Smooth muscle cell (in vitro differentiated cells): Measurements from ENCODE around the gene PRSS1. TPM values are rescaled to one million over a fixed set of nuclear protein-coding genes. Genes with fewer than 3 reads are reported as not detected.

ENCODE experiments used
- DNase-seq: peaks from one replicate; lab custom pipeline; 2025; ENCODE audit not compliant: unreplicated experiment; lab: John Stamatoyannopoulos, UW
- H2AFZ ChIP-seq: fragments of 200-600 bp; sonication (generic); 2 replicates; pipeline ENCODE4 v1.6.0; 2016; ENCODE audit warnings: antibody characterized with exemption, low read depth, mild to moderate bottlenecking
- H3F3A ChIP-seq: fragments of 200-600 bp; sonication (generic); 2 replicates; pipeline ENCODE4 v1.6.0; 2017; ENCODE audit warnings: antibody characterized with exemption, low read depth
- H3K27ac ChIP-seq: fragments of 200-600 bp; sonication (generic); 2 replicates; pipeline ENCODE4 v1.5.1; 2016; ENCODE audit warnings: low read depth, mild to moderate bottlenecking
- H3K27me3 ChIP-seq: fragments of 200-600 bp; sonication (generic); 2 replicates; pipeline ENCODE4 v1.6.1; 2016; ENCODE audit warnings: low read depth, mild to moderate bottlenecking
- H3K36me3 ChIP-seq: fragments of 200-600 bp; sonication (generic); 2 replicates; pipeline ENCODE4 v1.5.1; 2016; ENCODE audit warnings: low read depth
- H3K4me1 ChIP-seq: fragments of 200-600 bp; sonication (generic); 2 replicates; pipeline ENCODE4 v1.5.1; 2016; ENCODE audit warnings: low read depth
- H3K4me2 ChIP-seq: fragments of 200-600 bp; sonication (generic); 2 replicates; pipeline ENCODE4 v1.6.0; 2016; ENCODE audit warnings: mild to moderate bottlenecking
- H3K4me3 ChIP-seq: fragments of 200-600 bp; sonication (generic); 2 replicates; pipeline ENCODE4 v1.5.1; 2016; ENCODE audit warnings: mild to moderate bottlenecking
- H3K79me2 ChIP-seq: fragments of 200-600 bp; sonication (generic); 2 replicates; pipeline ENCODE4 v1.6.0; 2016; ENCODE audit warnings: low read depth, mild to moderate bottlenecking
- H3K9ac ChIP-seq: fragments of 200-600 bp; sonication (generic); 2 replicates; pipeline ENCODE4 v1.6.0; 2016; ENCODE audit warnings: low read depth
- H3K9me3 ChIP-seq: fragments of 200-600 bp; sonication (generic); replicated peaks from 2 replicates; pipeline ENCODE4 v1.5.1; 2016; ENCODE audit warnings: low read depth
- H4K20me1 ChIP-seq: fragments of 200-600 bp; sonication (generic); 2 replicates; pipeline ENCODE4 v1.6.0; 2016; ENCODE audit warnings: low read depth
- CTCF ChIP-seq: fragments of 200-600 bp; sonication (generic); IDR thresholded peaks from 2 replicates; pipeline ENCODE4 v1.5.1; 2017; ENCODE audit warnings: borderline replicate concordance, mild to moderate bottlenecking, antibody characterized with exemption; ENCODE audit not compliant: insufficient read depth, poor library complexity, severe bottlenecking
- WGBS: methylation state at CpG from one replicate; pipeline ENCODE4 v1.1.7; 2016; ENCODE audit warnings: low lambda C conversion rate; 5-methylcytosine and 5-hydroxymethylcytosine counted together
- polyA plus RNA-seq: library from polyadenylated mRNA; unstranded; fragments of >200 nt; fragmentation: Nextera tagmentation; extraction: Ambion mirVana; gene quantifications from 2 replicates; pipeline ENCODE4 v1.2.1, GENCODE V29; 2016
- total RNA-seq: library from RNA; depleted of rRNA; stranded (reverse); fragments of >200 nt; gene quantifications from 2 replicates; pipeline ENCODE4 v1.2.3, GENCODE V29; 2014

The PRSS1 gene
- total and polyA plus RNA-seq, 2 experiments from 2014 or later: not detected

GRCh38 chr7:142784716-142785115 is 35.4 kb downstream of the PRSS1 start:
- Histone ChIP-seq H2AFZ (no peak overlapping the region), H3K9ac (no peak overlapping the region), H3K27ac (no peak overlapping the region), H3K9me3 (no peaks in the 10 kb centered on the region), H3K4me1 (no peaks in the 10 kb centered on the region), H3F3A (no peaks in the 10 kb centered on the region), H3K36me3 (no peaks in the 10 kb centered on the region), H3K4me2 (no peak overlapping the region), H4K20me1 (no peaks in the 10 kb centered on the region), H3K27me3 (peaks cover 6% of the 10 kb centered on the region), H3K4me3 (no peak overlapping the region), H3K79me2 (no peaks in the 10 kb centered on the region)
- no peak for DNase-seq
- WGBS: 95% methylated on average over 8 of the region's 8 CpGs
- no peak for TF ChIP-seq CTCF

- no peak for DNase-seq
- 88% methylated on average over 8 of the region's 8 CpGs for WGBS
- H3K4me1 ChIP-seq: no peaks in the 10 kb centered on the region
These were observed 36.6 kb downstream of the PRSS1 start for GRCh38 chr7:142785841-142786250.

GRCh38 chr7:142787034-142787768 is 37.9 kb downstream of the PRSS1 start:
- Histone ChIP-seq H4K20me1 (no peaks in the 10 kb centered on the region), H3K4me2 (no peak overlapping the region), H2AFZ (no peak overlapping the region), H3K79me2 (no peaks in the 10 kb centered on the region), H3K9ac (no peak overlapping the region), H3K4me3 (no peak overlapping the region), H3K9me3 (no peaks in the 10 kb centered on the region), H3K36me3 (no peaks in the 10 kb centered on the region), H3K4me1 (no peaks in the 10 kb centered on the region), H3F3A (no peaks in the 10 kb centered on the region), H3K27me3 (no peaks in the 10 kb centered on the region), H3K27ac (no peak overlapping the region)
- WGBS: 93% methylated on average over 11 of the region's 11 CpGs
- no peak for TF ChIP-seq CTCF
- no peak for DNase-seq

More at GRCh38 chr7:142785841-142786250, 36.6 kb downstream of the PRSS1 start:
- Histone ChIP-seq H3K27me3 (no peaks in the 10 kb centered on the region), H3K79me2 (no peaks in the 10 kb centered on the region), H3K4me3 (no peak overlapping the region), H3K36me3 (no peaks in the 10 kb centered on the region), H3F3A (no peaks in the 10 kb centered on the region), H2AFZ (no peak overlapping the region), H3K9ac (no peak overlapping the region), H3K27ac (no peak overlapping the region), H3K9me3 (no peaks in the 10 kb centered on the region), H3K4me2 (no peak overlapping the region), H4K20me1 (no peaks in the 10 kb centered on the region)
- no peak for TF ChIP-seq CTCF

GRCh38 chr7:142787783-142788182 is 38.5 kb downstream of the PRSS1 start:
- no peak for DNase-seq
- Histone ChIP-seq H3K36me3 (no peaks in the 10 kb centered on the region), H4K20me1 (no peaks in the 10 kb centered on the region), H3K79me2 (no peaks in the 10 kb centered on the region), H3K4me3 (no peak overlapping the region), H3K4me1 (no peaks in the 10 kb centered on the region), H3F3A (no peaks in the 10 kb centered on the region), H3K4me2 (no peak overlapping the region), H3K9me3 (no peaks in the 10 kb centered on the region), H3K9ac (no peak overlapping the region), H3K27me3 (no peaks in the 10 kb centered on the region), H2AFZ (no peak overlapping the region), H3K27ac (no peak overlapping the region)
- 95% methylated on average over 6 of the region's 6 CpGs for WGBS
- TF ChIP-seq CTCF: no peak
